Amniotic stem cell (primary cell): ENCODE results near the gene HOXD3.

Experiments used
- DNase-seq: peaks from one replicate; lab custom pipeline; 2025; lab: John Stamatoyannopoulos, UW

Gene HOXD3

DNA sequence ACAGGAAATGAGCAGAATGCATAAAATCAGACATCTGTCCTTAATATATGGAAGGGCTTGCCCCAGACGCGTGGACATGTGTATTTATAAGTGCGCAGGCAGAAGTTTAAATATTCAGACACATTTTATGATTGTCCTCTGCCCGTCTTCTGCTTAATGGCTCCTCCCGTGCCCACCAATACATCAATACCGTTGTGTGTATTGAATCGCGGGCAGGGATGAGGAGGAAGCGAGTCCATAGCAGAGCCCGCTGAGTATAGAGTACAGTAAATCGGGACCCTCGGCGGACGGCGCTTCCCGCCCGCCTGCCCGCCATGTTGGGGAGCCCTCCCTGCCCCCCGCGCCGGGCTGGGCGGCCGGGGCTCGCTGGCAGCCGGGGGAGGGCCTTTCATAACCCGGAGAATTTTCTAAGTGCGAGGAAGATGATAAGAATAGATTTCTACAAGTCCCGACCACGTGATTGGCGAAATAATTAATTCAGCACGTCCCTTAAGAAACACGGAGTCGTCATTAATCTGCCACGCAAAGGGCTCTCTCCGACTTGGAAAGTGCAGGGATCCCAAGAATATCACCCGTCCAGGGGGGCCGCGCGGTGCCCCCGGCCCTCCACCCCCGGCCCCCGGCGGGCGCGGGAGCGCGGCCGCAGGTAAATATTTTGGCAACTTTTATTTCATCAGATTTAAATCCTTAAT, at the start of gene HOXD3:
Gene HOXD3 (plus strand): TSS at position 501 of the 692 bp plus-strand sequence. CDS start 11,808 bp downstream, outside the sequence.
- no peak for DNase-seq

DNA sequence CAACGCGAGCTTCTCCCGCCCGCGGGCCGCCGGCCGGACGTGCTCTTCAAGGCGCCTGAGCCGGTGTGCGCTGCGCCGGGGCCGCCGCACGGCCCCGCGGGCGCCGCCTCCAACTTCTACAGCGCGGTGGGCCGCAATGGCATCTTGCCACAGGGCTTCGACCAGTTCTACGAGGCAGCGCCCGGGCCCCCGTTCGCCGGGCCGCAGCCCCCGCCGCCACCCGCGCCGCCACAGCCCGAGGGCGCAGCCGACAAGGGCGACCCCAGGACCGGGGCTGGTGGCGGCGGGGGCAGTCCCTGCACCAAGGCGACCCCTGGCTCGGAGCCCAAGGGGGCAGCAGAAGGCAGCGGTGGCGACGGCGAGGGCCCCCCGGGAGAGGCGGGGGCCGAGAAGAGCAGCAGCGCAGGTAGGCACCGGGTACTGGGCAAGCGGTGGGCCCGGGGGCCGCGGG, 49.4 kb upstream of the HOXD3 start:
- DNase-seq: no peak

DNA sequence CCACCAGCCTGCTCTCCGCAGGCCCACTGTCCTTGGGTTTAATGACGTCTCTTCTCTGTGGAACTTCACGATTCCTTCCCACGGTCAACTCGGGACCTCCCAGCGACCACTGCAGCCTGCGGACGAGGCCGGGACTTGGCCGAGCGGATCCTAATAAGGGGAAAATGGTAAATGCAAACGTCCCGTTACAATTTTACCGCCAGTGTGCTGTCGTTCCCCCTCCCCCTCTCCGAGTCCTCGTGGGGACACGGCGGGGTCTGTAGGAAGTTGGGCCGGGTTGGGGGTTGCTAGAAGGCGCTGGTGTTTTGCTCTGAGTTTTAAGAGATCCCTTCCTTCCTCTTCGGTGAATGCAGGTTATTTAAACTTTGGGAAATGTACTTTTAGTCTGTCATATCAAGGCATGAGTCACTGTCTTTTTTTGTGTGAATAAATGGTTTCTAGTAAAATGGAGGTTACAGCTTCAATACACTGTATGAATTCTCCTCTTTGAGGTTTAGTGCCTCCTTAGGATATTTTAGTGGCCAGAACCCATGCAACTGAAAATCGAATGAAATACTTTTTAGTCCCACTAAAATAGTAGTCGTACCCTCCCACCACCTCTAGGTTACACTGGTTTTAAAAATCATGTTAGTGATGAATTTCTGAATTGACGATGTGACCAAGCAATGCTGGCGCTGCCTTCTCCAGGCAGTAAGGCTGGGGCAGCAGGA, 47.8 kb upstream of the HOXD3 start:
- no peak for DNase-seq

DNA sequence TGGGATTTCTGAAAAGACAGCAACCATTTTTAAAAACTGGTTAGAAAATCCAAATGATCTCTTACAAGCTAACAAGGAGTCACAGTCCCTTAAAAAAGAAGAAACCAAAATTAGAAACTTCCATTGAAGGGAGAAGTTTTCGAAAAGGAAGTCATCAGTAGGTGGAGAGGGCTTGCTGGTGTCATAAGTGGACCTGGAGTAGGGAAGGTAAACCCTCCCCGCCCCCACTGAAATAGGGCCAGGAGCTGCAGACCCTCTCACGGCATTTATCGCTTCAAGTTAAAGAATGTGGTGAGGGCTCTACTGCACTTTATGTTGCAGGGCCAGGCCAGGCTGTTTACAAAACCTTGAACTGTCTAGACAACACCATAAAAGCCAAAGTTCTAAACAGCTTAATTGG, 47.2 kb upstream of the HOXD3 start:
- no peak for DNase-seq

DNA sequence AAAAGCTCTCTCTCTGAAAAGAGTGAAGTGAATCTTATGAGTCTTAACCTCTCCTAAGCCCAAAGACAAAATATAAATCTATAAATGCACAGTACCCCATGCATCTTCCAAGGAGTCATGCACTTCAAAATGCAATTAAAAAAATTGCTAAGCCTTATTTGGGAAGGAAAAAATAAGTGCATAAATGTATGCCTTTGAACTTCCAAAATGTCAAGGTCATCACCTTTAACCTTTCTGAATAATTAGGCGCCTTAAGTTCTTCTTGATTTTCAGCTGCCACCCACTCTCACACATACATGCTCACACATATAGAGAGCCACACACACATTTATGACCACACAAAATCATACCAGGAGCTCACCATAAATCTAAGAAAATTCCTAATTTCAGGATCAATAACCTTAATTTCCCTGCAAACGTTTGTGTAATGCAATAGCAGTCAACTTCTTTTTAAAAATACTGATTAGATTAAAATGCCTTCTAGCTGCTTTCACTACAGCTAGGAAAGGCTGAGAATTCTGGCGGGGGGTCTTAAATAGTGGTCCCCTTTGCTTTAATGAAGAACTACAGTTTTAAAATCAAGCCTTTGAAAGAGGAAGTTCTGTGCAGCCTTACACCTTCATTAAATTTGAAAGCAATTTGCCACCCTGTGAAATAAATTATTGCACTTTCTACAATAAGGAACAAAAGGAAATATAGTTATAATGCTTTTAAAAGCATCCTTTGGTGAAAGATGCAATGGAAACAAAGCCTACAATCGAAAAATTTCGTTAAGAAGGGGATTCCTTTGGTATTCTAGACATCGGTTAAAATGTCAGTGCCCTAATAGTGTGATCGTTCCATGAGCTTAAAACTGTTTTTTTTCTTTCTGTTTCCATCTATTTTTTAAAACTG, 46.4 kb upstream of the HOXD3 start:
- DNase-seq: no peak

DNA sequence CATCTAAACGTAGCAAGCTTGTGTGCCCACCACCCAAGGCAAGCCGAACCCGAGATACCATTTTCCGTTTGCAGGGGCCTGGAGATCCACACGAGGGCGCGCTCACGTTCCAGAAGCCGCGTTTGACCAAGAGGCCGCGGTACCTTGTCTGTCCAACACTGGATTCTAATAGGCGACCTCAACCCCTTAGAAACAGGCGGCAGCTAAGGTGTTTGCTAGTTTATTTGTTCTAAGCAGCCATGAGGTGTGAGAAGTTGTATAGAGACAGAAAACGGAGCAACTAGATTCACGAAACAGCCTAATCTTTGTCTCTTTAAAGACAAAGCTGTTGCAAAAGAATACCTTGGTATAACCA, 45.8 kb upstream of the HOXD3 start:
- DNase-seq: no peak

DNA sequence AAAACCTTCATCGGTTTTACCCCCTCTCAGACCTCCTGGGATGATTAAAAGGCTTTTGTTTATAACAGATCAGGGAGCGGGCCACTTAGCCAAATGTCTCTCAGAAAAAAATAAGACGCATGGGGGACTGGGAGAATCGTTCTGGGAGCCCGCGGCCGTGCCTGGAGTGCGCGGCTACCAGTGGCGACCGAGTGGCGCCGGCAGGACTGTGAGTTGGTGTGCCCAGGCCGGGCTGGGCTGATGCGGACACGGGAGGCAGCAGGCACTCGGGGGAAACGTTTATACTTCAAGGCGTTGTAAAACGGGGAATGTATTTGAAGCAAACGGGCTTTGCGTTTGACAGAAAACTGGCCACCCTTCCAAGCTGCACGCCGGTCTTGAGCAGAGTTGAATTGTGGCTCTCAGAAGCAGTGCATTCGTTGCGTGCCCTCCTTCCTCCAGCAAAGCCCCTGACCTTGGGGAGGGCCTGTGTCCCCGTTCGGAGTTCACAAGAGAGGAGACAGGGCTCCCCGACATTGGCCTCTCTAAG, 45.2 kb upstream of the HOXD3 start:
- no peak for DNase-seq

DNA sequence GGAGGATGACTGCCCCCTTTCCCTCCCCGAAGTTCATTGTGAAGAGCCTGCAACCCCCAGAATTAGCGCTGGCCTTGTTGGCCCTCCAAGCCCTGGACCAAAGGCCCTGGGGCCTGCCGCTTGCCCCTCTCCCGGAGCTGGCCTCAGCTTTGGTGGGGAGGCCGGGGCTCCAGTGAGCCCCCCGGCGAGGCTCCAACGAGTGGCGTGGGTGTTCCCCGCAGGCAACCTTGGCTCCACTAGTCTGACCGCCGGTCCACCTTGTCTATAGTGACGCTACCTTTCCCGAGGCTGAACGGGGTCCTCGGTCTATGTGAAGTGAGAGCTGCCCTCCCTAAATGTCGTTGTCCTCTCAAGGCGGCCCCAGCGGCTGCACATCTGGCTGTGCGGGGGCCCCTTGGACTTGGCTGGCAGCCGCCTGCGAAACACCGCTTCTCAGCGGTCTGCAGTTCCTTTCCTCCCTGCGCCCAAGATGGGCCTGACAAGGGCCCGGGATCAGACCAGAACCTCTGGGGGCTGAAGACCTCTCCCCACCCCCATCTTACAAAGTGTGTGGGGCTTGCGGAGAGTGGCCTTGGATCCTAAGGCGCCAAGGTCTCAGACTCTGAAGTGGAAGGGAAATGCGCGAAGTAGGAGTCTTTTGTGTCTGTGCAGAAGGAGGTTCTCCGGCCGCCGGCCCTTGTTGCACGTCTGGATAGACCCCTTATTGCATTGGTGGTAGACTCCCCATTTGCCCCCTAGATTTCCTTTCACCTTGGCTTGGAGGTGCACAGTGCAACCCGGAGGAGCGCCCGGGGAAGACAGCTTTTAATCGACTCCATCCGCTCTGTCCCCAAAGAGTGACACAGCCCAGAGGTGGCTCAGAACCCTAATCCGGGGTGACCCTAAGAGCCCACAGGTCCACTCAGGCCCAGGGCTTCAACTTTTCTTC, 44.5 kb upstream of the HOXD3 start:
- no peak for DNase-seq

DNA sequence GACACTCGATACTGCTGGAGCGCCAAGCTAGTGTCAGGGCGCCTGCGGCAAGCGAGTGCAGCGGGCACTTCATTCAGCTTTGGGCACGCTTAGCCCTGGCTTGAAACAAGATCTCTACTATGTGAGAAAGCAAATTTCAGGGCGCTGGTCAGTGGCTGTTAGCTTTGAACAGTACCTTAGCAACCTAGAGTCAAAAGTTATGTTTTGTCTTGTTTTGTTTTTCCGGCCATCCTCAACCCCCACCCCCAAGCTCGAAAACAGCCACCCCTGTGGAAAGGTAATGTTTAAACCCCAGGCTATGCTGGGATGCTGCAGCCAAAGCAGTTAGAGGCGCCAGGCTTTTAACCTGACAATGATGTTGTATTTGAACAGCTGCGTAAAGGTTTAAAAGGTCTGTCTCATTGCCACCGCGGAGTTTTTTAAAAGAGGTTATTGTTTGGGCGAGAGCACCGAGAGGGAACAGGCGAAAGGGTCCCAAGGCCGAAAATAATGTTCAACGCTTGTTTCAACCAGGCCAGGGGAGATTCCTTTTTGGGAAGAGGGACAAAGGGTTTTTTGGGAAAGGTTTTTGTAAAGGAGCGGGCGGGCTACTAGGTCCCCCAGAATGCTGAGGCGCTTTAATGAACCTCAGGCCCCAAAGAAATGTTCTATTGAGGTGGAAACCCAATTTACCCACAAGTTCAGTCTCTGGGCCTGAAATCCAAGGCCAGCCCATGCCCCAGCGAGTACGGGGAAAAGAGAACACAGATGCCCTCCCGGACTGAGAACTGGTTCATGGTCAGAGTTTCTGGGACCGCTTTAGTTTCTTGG, 42.8 kb upstream of the HOXD3 start:
- no peak for DNase-seq

DNA sequence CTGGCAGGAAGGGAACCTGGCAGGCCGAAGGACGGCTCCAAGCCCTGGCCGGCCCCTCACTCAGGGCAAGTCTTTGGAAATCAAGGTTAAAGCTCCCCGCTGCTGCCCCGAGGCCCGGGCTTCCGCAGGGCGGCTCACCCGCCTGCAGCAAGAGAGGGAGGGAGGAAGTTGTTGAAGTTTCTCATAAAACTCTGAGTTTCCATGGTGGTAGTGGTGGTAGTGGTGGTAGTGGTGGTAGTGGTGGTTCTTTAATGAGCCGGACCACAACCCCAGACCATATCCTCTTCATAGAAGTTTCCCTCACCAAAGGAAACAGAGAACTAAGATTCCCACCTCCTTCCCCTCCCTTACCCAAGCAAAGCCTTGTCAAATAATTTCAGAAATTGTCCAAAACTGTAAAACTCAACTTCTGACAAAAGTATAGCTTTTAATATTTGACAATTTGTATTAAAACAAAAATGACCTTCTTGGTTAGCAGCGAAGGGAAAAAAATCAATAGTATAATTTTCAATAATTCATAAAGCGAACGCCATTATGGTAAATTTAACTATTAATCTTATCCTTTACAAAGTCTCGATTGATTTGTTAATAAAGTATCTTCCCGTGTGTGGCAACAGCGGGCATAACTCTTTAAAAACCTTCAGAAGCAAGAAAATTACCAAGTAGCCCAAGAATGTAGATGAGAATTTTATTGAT, 42.0 kb upstream of the HOXD3 start:
- no peak for DNase-seq

DNA sequence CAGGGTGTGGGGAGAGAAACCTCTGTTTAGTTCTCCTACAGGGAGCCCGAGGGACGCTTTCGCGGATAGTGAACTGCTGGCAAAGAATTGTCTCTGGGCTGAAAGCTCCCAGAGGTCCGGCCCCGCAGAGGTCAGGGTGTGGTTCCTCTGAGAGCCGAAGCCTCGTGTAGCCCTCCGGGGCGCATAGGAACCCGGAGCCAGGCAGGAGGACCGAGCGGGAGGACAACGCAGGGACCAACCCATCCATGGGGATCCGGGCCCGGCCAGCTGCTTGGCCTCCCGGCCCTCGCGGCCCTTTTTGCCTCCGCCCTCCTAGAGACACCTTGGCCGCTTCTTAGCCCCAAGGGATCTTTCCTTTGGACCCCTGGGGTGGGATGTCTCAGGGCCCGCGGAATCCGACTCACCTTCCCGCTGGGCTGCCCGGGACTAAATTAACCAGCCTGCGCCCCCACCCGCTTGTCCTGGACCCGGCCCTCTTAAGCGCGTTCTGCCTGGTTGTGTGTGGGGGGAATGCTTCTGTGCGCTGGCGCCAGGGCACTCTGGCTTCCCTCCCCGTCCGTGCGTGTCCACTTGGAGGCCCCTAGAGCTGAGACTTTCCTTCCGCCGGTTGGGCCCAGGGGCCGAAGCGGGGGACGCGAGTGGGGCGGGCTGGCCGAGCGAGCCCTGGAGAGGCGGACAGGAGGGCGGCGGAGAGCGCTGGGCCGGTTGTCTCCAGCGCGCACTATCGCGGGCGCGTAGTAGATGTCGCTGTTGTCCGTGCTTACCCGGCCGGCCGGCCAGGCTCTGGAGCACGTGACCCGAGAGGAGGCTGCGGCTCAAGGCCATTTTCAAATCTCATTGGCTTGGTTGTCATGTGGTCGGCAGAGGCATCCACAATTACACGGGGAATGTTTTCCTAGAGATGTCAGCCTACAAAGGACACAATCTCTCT, 41.0 kb upstream of the HOXD3 start, which contains the start of gene HOXD10:
Gene HOXD10 (plus strand): TSS at position 896 of the 931 bp plus-strand sequence. CDS start 56 bp downstream, outside the sequence.
- DNase-seq: no peak

DNA sequence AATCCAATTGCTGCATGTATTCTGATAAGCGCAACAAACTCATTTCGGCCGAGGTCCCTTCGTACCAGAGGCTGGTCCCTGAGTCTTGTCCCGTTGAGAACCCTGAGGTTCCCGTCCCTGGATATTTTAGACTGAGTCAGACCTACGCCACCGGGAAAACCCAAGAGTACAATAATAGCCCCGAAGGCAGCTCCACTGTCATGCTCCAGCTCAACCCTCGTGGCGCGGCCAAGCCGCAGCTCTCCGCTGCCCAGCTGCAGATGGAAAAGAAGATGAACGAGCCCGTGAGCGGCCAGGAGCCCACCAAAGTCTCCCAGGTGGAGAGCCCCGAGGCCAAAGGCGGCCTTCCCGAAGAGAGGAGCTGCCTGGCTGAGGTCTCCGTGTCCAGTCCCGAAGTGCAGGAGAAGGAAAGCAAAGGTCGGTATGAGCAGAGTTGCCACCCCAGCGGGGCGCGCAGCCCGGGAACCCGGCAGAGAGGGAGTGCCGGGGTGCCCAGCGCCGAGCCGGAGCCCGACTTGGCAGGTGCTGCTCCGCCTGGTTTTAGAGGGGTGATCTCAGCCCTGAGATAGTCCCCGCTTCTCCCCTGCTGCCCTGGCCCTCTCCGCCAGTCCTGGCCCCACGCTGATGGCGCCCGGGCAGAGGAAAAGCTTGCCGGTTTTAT, 39.8 kb upstream of the HOXD3 start:
- no peak for DNase-seq

DNA sequence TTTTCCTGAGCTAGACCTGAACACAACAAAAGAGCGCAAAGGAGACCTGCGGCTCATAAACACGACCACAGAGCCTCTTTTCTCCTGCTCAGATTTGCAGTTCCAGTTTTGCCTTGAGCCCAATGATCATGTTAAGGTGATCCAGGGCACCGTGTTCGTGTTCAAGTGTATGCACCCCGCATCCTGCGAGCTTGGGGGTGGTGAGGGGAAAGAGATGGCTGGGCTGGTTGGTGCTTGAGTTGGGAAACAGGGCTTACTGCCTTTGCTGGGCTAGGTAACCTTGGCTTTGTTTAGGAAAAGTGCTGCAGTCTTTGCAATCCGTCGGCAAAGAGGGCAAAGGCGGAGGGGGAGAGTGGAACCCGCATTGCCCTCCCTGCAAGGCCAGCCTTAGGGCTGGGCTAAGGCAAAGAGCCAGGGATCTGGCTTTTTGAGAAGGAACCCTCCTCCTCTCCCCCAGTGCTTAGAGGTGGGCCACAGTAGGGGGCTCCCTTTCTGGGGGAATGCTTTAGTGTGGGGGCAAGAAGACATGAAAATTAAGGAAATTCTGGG, 39.2 kb upstream of the HOXD3 start:
- DNase-seq: no peak

DNA sequence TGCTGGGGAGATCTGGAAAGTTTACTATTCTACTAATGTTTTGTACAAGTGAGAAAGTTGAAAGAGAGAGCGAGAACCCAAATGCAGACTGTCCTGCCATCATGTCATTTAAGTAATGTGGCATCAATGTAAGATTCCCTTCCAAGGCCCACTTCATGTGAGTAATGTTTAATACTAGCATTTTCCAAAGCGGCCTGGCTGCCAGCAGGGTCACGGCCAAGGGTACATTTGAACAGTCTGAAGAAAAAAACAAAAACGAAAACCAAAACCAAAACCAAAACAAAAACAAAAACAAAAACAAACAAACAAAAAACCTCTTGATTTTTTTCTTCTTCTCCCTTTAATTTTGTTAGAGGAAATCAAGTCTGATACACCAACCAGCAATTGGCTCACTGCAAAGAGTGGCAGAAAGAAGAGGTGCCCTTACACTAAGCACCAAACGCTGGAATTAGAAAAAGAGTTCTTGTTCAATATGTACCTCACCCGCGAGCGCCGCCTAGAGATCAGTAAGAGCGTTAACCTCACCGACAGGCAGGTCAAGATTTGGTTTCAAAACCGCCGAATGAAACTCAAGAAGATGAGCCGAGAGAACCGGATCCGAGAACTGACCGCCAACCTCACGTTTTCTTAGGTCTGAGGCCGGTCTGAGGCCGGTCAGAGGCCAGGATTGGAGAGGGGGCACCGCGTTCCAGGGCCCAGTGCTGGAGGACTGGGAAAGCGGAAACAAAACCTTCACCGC, 38.3 kb upstream of the HOXD3 start:
- no peak for DNase-seq

DNA sequence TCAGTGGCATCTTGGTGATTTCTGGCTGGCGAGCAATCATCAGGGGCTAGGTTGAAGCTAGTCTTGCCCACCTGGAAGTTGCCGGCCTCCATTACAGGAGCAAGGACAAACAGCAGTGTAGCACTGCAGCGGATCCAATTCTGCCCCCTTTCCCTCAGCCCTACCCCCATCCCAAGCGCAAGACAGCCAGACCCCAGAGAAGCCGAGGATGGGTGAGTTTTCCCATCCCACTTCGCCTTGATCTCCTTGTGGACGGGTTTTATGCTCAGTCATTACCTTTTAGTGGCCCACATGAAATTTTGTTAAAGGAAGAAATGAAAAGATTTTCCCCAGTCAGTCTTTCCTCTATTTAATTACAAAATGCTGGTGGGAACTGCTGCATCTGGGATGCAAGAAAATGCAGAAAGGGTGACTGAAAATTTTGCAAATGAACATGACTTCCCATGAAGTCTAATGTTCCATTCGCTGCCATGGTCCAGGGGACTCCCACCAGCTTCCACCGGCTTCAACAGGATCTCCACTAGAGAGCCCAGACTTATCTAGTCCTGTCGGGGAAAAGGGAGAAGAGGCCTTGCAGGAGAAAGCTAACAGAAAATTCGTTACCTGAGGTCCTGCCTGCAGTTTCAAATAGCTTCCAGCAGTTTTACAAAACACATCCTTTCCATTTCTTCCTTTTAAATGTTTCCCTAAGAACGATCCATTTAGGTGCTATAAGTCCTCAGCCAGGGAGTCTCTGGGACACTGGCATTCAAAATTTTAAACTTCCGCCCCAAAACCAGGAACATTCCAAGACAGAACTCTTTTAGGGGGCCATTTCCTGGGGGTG, 36.5 kb upstream of the HOXD3 start:
- no peak for DNase-seq
